ENCODE measurements around the gene FLT3.

The FLT3 gene

DNA sequence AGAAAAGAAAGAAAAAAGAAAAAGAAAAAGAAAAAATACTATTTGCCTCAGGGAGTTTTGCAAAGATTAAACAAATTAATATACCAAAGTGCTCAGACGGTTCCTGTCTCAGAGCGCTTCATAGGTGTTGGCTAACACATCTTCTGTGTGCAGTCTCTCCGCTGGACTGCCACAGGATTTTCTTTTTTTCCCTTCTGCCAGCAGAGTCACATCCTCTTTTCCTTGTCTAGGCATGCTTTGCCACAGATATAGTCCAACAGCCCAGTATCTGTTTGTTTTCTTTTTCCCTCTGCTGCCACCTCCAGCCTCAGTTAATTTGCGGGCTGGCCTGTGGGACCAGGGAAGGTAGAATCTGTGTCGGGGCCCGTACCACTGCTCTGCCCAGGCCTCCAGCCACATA is 108.5 kb downstream of the FLT3 start:
- DNase-seq (ENCODE audit: low read depth in 2 of 2) = no peak
- TF ChIP-seq, protein P1, sequence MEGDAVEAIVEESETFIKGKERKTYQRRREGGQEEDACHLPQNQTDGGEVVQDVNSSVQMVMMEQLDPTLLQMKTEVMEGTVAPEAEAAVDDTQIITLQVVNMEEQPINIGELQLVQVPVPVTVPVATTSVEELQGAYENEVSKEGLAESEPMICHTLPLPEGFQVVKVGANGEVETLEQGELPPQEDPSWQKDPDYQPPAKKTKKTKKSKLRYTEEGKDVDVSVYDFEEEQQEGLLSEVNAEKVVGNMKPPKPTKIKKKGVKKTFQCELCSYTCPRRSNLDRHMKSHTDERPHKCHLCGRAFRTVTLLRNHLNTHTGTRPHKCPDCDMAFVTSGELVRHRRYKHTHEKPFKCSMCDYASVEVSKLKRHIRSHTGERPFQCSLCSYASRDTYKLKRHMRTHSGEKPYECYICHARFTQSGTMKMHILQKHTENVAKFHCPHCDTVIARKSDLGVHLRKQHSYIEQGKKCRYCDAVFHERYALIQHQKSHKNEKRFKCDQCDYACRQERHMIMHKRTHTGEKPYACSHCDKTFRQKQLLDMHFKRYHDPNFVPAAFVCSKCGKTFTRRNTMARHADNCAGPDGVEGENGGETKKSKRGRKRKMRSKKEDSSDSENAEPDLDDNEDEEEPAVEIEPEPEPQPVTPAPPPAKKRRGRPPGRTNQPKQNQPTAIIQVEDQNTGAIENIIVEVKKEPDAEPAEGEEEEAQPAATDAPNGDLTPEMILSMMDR (IDR thresholded peaks at IDR 0.05; ENCODE audit: low read depth, low read length) = no peak
- H3K4me3 ChIP-seq (replicated peaks in 1 of 2; ENCODE audit: low read depth in 2 of 2, low read length in 2 of 2) = no peak overlapping the region

DNA sequence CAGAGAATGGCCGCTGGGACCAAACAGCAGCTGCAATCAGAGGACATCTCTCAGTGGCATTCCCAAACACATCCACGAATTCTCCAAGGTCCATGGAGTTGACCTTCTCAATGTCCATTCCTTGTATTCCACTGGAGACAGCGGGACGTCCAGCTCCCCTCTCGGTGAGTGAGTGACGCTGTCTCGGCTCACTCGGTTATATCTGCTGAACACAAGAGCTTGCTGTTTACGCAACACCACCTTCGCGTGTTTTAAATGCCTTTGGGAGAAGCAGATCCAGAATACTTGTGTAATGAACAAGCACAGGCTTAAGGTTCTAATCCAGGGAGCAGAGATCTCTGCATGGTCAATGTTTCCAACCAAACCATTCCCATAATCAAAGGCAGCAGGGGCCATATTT is 111.9 kb downstream of the FLT3 start, which contains the start of gene URAD:
Gene URAD (minus strand): TSS at position 174 of the 400 bp plus-strand sequence. CDS start 56 bp downstream, at position 118.
- H3K4me3 ChIP-seq (replicated peaks in 1 of 2; ENCODE audit: low read depth in 2 of 2, low read length in 2 of 2) = no peak within 1 kb of the TSS
- DNase-seq (ENCODE audit: low read depth in 2 of 2) = no peak
- TF ChIP-seq, protein P1 (IDR thresholded peaks at IDR 0.05; ENCODE audit: low read depth, low read length) = no peak

DNA sequence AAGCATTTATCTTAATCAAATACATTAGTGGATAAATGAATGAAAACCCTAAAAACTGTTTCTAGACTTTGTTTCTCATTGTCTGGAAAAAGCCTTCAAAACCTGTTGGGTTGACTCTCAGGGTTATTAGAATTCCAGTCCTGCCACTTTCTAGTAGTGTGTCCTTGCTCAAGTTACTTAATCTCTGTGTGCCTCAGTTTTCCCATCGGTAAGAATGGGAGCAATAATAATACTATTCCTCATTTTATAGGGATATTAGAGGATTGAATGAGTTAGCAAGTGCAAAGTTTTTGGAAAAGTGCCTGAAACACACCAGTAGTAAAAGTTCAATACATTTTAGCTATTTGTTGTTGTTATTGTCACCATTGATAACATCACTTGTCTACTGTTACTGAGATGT is 114.8 kb downstream of the FLT3 start:
- TF ChIP-seq, protein P1 (IDR thresholded peaks at IDR 0.05; ENCODE audit: low read depth, low read length) = no peak
- H3K4me3 ChIP-seq (replicated peaks in 1 of 2; ENCODE audit: low read depth in 2 of 2, low read length in 2 of 2) = no peak overlapping the region
- DNase-seq (ENCODE audit: low read depth in 2 of 2) = no peak

DNA sequence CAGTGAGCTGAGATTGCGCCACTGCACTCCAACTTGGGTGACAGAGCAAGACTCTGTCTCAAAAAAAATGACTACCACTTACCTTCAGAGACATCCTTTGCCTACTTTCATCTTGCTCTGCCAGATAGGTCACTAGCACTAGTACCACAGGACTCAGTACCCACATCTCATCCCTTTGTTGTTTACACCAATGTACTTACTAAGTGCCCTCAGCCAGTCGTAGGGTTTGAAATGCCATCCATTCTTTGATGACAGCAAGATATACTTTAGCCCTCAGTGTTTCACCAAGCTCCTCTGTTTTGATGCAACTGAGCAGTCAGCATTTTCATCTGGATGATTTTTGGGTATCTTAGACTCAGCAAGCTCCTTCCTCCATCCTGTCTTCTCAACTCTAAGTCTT is 118.0 kb downstream of the FLT3 start:
- TF ChIP-seq, protein P1 (IDR thresholded peaks at IDR 0.05; ENCODE audit: low read depth, low read length) = no peak
- no peak overlapping the region for H3K4me3 ChIP-seq (replicated peaks in 1 of 2; ENCODE audit: low read depth in 2 of 2, low read length in 2 of 2)
- DNase-seq (ENCODE audit: low read depth in 2 of 2) = no peak

DNA sequence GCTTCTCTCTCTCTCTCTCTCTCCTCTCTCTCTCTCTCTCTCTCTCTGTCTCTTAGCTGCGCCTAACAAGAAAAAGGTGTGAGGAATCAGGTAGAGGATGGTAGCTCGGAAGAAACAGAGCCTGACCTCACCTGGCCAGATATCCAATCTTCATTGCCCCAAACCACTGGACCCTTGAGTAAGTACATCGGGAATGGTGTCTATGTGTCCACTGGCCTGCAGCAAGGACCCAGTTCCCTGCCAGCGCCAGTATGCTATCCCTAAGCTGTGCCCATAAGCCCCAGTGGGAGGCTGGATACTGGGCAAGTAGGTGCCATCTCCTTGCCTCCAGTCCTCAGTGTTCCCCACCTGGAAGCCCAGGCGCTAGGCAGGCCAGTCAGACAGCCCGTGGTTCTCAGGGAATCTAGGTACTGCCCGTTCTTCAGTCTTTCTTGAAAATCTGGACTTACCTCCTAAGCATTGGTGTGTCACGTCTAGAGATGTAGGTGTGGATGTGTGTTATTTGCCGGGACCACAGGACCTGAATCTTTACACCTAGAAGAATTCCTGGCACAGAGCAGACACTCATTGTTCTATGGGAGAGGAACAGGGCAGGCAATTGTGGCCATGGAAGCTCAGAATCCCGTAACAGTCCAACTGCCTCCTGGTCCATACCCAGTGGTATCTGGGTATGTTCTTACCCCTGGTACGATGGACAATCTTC is 119.2 kb downstream of the FLT3 start:
- TF ChIP-seq, protein P1 (IDR thresholded peaks at IDR 0.05; ENCODE audit: low read depth, low read length) = no peak

DNA sequence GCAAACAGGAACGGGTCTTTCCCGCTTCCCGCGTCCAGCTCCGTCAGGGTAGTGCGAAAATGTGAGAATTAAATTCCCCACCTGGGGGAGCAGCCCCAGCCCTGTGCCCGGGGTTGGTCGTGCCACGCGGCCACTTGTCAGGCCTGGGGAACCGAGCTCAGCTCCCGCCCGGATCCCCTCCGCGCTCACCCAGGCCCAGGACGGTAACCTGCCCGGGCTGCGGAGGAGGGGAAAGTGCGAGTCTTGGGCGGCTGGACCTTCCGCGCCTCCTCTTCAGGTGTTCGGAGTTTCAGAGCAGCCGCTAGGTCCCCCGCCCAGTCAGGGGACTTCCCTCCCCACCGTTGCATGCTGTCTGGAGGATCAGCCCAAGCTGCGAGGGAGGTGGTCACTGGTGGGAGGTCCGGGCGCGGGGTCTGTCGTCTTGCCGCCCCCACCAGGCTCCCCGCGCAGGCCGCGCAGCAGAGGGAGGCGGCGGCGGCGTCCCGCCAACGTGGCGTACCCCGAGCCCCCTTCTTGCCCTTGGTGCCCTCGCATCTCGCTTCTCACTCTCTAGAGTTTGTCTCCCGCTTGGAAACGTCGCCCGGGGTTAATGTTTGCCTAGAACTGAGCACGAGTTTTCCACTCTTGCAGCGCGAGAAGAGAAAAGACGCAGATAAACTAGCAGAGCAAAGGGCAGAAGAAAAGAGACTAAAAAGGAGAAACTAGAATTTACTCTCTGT is 119.9 kb downstream of the FLT3 start:
- no peak overlapping the region for H3K4me3 ChIP-seq (replicated peaks in 1 of 2; ENCODE audit: low read depth in 2 of 2, low read length in 2 of 2)
- no peak for DNase-seq (ENCODE audit: low read depth in 2 of 2)
- TF ChIP-seq, protein P1 (IDR thresholded peaks at IDR 0.05; ENCODE audit: low read depth, low read length) = no peak

More for the DNA sequence above, 119.2 kb downstream of the FLT3 start:
- DNase-seq (ENCODE audit: low read depth in 2 of 2) = no peak
- no peak overlapping the region for H3K4me3 ChIP-seq (replicated peaks in 1 of 2; ENCODE audit: low read depth in 2 of 2, low read length in 2 of 2)

Measured in cardiac fibroblast (primary cell).